HUES64 (cell line): Measurements from ENCODE around the gene MMP25.
"Not testable (repeated sequence)": the region's sequence is repeated elsewhere in the genome, so short reads cannot be mapped to it uniquely, and the experiment has no call there.

ENCODE experiments used
- H3K27ac ChIP-seq: 2 replicates; pipeline ENCODE4 v1.7.0; 2013; ENCODE audit warnings: low read depth, low read length, inconsistent platforms
- H3K27me3 ChIP-seq: 2 replicates; pipeline ENCODE4 v1.6.1; 2013; ENCODE audit warnings: mild to moderate bottlenecking, low read length; ENCODE audit not compliant: insufficient read depth
- H3K36me3 ChIP-seq: 2 replicates; pipeline ENCODE4 v1.6.1; 2013; ENCODE audit warnings: mild to moderate bottlenecking, low read length; ENCODE audit not compliant: insufficient read depth
- H3K4me1 ChIP-seq: 2 replicates; pipeline ENCODE4 v1.6.1; 2013; ENCODE audit warnings: mild to moderate bottlenecking, low read length, moderate library complexity; ENCODE audit not compliant: insufficient read depth
- H3K4me3 ChIP-seq: 2 replicates; pipeline ENCODE4 v1.5.1; 2013; ENCODE audit warnings: mild to moderate bottlenecking, low read length, moderate library complexity
- H3K9ac ChIP-seq: 2 replicates; pipeline ENCODE4 v1.6.1; 2013; ENCODE audit warnings: mild to moderate bottlenecking, low read depth, low read length
- H3K9me3 ChIP-seq: 2 replicates; pipeline ENCODE4 v1.6.1; 2013; ENCODE audit warnings: low read depth, low read length; ENCODE audit not compliant: insufficient read depth
- WGBS: fragments of 150-250, 120-280 bp; methylation state at CpG from one replicate; pipeline ENCODE4 v1.1.7; 2013; ENCODE audit warnings: missing lambda C conversion rate; 5-methylcytosine and 5-hydroxymethylcytosine counted together

The MMP25 gene

DNA sequence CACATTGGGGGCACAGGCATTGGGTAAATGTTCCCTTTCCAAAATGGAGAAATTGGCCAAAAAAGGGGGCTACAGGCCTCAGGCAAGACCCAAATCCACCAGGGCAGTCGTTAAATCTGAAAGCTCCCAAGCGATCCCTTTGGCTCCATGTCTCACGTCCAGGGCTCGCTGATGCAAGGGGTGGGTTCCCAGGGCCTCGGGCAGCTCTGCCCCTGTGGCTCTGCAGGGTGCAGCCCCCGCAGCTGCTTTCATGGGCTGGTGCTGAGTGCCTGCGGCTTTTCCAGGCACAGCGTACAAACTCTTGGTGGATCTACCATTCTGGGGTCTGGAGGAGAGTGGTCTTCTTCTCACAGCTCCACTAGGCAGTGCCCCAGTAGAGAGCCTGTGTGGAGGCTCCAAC lies 37.0 kb downstream of the MMP25 start:
- WGBS: 93% methylated on average over 8 of the region's 8 CpGs
- peaks cover 11% of the 10 kb centered on the region for H3K4me1 ChIP-seq

DNA sequence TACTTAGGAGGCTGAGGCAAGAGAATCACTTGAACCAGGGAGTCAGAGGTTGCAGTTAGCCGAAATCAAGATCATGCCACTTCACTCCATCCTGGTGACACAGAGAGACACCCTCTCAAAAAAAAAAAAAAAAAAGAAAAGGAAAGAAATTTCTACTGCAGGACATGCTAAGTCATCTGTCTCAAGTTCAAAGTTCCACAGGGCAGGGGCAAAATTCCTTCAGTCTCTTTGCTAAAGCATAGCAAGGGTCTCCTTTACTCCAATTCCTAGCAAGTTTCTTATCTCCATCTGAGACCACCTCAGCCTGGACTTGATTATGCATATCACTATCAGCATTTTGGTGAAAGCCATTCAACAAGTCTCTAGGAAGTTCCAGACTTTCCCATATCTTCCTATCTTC lies 38.1 kb downstream of the MMP25 start:
- H3K4me1 ChIP-seq: peaks cover under 1% of the 10 kb centered on the region; the same call in 1 of the 2 replicates
- no peaks in the 10 kb centered on the region for H3K9me3 ChIP-seq
- H3K9ac ChIP-seq: no peak overlapping the region
- H3K27me3 ChIP-seq: no peaks in the 10 kb centered on the region
- peaks cover 18% of the 10 kb centered on the region for H3K36me3 ChIP-seq
- no peak overlapping the region for H3K4me3 ChIP-seq
- 100% methylated on average over 1 of the region's 1 CpG for WGBS
- no peak overlapping the region for H3K27ac ChIP-seq

More for the DNA sequence above, 37.0 kb downstream of the MMP25 start:
- not testable (repeated sequence) for H3K36me3 ChIP-seq, H3K9ac ChIP-seq, H3K27ac ChIP-seq, H3K9me3 ChIP-seq, H3K27me3 ChIP-seq, H3K4me3 ChIP-seq

DNA sequence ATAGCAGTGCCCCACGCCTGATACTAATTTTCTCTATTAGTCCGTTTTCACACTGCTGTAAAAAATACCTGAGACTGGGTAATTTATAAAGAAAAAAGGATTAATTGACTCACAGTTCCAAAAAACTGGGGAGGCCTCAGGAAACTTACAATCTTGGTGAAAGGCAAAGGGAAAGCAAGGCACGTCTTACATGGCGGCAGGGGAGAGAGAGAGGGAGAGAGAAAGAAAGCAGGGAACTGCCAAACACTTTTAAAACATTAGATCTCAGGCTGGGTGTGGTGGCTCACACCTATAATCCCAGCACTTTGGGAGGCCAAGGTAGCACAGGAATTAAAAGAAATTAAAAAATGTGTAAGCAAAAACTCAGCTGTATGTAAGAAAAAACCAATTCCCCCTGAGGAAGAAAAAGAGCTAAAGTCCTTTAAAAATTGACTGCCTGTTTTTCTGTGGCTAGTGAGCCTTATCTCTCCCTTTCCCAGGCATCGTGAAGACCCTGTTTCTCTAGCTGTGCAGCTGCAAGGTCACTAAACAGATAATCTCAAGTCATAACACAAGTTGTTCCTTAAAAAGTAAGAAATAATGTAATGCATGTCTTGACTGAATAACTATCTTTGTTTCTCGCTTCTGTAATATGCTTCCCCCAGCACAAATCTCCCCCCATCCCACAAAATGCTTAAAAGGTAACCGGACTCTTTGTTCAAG lies 38.8 kb downstream of the MMP25 start:
- Histone ChIP-seq H3K27ac (no peak overlapping the region), H3K36me3 (peaks cover 24% of the 10 kb centered on the region), H3K9ac (no peak overlapping the region), H3K4me3 (no peak overlapping the region), H3K27me3 (no peaks in the 10 kb centered on the region), H3K9me3 (no peaks in the 10 kb centered on the region), H3K4me1 (no peaks in the 10 kb centered on the region)
- WGBS: 86% methylated on average over 7 of the region's 7 CpGs

DNA sequence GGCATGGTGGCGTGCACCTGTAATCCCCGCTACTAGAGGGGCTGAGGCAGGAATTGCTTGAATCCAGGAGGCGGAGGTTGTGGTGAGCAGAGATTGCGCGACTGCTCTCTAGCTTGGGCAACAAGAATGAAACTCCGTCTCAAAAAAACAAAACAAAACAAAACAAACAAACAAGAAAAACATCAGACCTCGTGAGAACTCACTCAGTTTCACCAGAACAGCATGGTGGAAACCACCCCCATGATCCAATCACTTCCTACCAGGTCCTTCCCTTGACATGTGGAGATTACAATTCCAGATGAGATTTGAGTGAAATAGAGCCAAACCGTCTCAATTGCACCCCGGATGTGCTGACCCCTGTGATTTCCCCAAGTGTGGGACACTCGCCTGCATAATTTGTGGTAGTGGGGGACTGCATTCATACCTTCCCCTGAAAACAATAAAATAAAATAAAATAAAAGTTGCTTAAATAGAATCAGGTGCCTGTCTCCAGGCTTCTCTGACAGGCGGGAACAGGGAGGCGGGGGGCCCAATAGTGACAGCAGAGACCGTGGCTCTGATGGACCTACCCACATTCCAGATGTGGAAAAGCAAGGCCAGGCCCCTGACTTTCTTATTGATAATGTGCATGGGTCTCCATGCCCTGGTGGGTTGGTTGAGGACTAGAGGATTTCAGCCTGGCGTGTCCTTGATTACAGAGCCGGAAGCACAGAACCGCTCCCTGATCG lies 39.7 kb downstream of the MMP25 start:
- H3K27ac ChIP-seq: no peak overlapping the region
- H3K4me1 ChIP-seq: no peaks in the 10 kb centered on the region
- H3K36me3 ChIP-seq: peaks cover 33% of the 10 kb centered on the region
- no peak overlapping the region for H3K9ac ChIP-seq
- no peaks in the 10 kb centered on the region for H3K9me3 ChIP-seq
- H3K27me3 ChIP-seq: no peaks in the 10 kb centered on the region
- 92% methylated on average over 16 of the region's 17 CpGs for WGBS
- H3K4me3 ChIP-seq: no peak overlapping the region

DNA sequence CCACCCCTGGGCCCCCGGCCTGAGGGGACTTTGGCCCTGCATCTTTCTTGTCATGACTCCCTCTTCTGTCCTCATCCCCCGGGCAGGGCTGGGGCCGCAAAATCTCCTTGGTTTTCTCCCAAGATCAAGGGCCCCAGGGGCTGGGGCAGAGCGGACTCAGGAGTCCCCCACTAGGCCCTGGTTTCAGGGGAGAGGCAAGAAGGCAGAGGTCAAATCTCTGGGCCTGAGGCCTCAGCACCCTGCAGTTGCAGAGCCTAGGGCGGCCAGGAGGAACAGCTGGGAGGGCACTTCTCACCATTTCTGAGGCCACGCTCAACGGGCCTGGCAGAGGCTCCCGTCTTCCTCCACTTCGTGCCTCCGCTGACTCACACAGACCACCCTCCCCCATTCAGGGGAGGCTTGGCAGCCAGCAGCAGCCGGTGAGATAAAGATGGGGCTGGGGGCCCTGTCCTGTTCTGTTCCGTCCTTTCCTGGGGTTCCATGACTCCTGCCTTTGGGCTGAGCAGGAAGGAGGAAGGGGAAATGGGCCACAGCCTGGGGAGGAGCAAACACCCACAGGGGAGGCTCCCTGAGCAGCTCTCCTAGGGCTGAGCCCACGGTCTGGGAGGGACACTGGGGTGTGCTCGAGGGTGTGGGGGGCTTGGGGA lies 40.4 kb downstream of the MMP25 start:
- Histone ChIP-seq H3K9ac (no peak overlapping the region), H3K4me3 (no peak overlapping the region), H3K27ac (peak overlapping the region; percentile 24), H3K36me3 (peaks cover 40% of the 10 kb centered on the region), H3K27me3 (no peaks in the 10 kb centered on the region), H3K9me3 (no peaks in the 10 kb centered on the region), H3K4me1 (no peaks in the 10 kb centered on the region)
- WGBS: 82% methylated on average over 14 of the region's 14 CpGs

- H3K9ac ChIP-seq: no peak overlapping the region
- WGBS: 83% methylated on average over 18 of the region's 18 CpGs
These were observed 41.2 kb downstream of the MMP25 start for GRCh38 chr16:3087243-3088235.

DNA sequence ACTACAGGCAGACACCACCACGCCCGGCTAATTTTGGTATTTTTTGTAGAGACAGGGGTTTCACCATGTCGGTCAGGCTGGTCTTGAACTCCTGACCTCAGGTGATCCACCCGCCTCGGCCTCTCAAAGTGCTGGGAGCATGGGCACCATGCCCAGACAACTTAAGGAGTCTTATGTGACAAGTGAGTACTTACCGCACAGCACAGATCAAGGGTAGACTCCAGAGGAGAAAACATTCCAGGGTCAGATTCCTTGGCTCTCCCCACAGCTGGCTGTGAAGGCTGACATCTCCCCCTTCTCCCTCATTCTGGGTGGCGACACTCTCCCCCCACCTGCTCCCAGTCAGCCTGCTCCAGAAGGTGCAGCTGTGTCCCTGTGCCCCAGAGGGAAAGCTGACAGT lies 42.1 kb downstream of the MMP25 start:
- Histone ChIP-seq H3K4me1 (no peaks in the 10 kb centered on the region), H3K27ac (no peak overlapping the region), H3K9me3 (no peaks in the 10 kb centered on the region), H3K36me3 (peaks cover 54% of the 10 kb centered on the region), H3K9ac (no peak overlapping the region), H3K4me3 (no peak overlapping the region), H3K27me3 (no peaks in the 10 kb centered on the region)
- 94% methylated on average over 7 of the region's 7 CpGs for WGBS

More at GRCh38 chr16:3087243-3088235, 41.2 kb downstream of the MMP25 start:
- Histone ChIP-seq H3K4me1 (no peaks in the 10 kb centered on the region), H3K27me3 (no peaks in the 10 kb centered on the region), H3K9me3 (no peaks in the 10 kb centered on the region), H3K36me3 (peaks cover 48% of the 10 kb centered on the region), H3K4me3 (no peak overlapping the region), H3K27ac (peak overlapping the region; percentile 24; the same call in 1 of the 2 replicates)

- WGBS: 97% methylated on average over 71 of the region's 71 CpGs
- no peak overlapping the region for H3K4me3 ChIP-seq
- no peaks in the 10 kb centered on the region for H3K9me3 ChIP-seq
- peaks cover 54% of the 10 kb centered on the region for H3K36me3 ChIP-seq
- H3K27me3 ChIP-seq: no peaks in the 10 kb centered on the region
- H3K27ac ChIP-seq: no peak overlapping the region
- no peaks in the 10 kb centered on the region for H3K4me1 ChIP-seq
- H3K9ac ChIP-seq: no peak overlapping the region
These were observed 42.8 kb downstream of the MMP25 start for GRCh38 chr16:3088925-3089716.

DNA sequence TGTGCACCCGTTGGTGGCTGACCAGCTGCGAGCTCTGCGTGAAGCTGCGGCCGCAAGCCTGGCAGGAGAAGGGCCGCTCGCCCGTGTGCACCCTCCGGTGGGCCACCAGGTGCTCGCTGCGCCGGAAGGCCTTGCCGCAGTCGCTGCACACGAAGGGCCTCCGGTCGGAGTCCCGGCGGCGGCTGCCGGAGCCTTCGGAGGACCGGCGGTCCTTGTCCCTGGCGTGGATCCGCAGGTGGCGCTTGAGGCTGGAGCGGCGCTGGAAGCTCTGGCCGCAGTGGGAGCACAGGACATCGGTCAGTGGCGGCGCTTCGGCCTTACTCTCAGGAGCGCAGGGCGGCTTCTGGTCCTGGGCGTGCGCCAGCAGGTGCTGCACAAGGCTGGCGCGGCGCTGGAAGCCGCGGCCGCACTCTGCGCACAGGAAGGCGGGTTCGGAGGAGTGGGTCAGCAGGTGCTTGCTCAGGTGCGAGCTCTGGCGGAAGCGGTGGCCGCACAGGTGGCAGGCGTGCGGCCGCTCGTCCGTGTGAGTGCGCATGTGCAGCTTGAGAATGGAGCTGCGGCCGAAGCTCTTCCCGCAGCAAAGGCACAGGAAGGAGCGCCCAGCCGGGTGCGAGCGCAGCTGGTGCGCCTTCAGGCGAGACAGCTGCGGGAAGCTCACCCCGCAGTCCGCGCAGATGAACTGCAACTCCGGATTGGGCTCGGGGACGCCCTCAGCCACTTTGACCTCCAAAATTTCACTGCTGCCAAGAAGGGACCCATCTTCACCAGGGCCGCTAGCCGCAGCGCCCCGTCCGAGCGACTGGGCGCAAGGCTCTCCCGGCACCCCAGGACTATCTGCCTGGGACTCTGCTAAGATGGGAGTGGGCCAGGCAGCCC lies 43.6 kb downstream of the MMP25 start:
- H3K27me3 ChIP-seq: no peaks in the 10 kb centered on the region
- peaks cover 60% of the 10 kb centered on the region for H3K36me3 ChIP-seq
- no peak overlapping the region for H3K4me3 ChIP-seq
- no peaks in the 10 kb centered on the region for H3K9me3 ChIP-seq
- H3K9ac ChIP-seq: no peak overlapping the region
- no peak overlapping the region for H3K27ac ChIP-seq
- WGBS: 97% methylated on average over 81 of the region's 81 CpGs
- H3K4me1 ChIP-seq: no peaks in the 10 kb centered on the region
